H7 (cell line): ENCODE measurements around the gene ANKLE1. TPM values are rescaled to one million over a fixed set of nuclear protein-coding genes. Genes with fewer than 3 reads are reported as not detected.

Experiments used
- DNase-seq: peaks from one replicate; pipeline ENCODE4 v3.0.0; 2012
- H3K27me3 ChIP-seq: 2 replicates; pipeline ENCODE4 v1.6.0; 2011; ENCODE audit warnings: mild to moderate bottlenecking, low read length; ENCODE audit not compliant: control insufficient read depth, insufficient read depth
- H3K36me3 ChIP-seq: replicated peaks from 2 replicates; pipeline ENCODE4 v1.5.1; 2011; ENCODE audit warnings: low read length; ENCODE audit not compliant: control insufficient read depth, insufficient read depth
- H3K4me3 ChIP-seq: 2 replicates; pipeline ENCODE4 v1.5.1; 2011; ENCODE audit warnings: low read depth, mild to moderate bottlenecking, control low read depth, low read length, moderate library complexity; ENCODE audit not compliant: insufficient read depth
- total RNA-seq: library from RNA; depleted of rRNA; stranded (reverse); fragments of >200 nt; shearing (Covaris generic); gene quantifications from 2 replicates; pipeline ENCODE4 v1.2.3, GENCODE V29; 2014; rRNA removed

ANKLE1 gene
- 18.0 and 22.7 TPM in 2 replicates for total RNA-seq

DNA sequence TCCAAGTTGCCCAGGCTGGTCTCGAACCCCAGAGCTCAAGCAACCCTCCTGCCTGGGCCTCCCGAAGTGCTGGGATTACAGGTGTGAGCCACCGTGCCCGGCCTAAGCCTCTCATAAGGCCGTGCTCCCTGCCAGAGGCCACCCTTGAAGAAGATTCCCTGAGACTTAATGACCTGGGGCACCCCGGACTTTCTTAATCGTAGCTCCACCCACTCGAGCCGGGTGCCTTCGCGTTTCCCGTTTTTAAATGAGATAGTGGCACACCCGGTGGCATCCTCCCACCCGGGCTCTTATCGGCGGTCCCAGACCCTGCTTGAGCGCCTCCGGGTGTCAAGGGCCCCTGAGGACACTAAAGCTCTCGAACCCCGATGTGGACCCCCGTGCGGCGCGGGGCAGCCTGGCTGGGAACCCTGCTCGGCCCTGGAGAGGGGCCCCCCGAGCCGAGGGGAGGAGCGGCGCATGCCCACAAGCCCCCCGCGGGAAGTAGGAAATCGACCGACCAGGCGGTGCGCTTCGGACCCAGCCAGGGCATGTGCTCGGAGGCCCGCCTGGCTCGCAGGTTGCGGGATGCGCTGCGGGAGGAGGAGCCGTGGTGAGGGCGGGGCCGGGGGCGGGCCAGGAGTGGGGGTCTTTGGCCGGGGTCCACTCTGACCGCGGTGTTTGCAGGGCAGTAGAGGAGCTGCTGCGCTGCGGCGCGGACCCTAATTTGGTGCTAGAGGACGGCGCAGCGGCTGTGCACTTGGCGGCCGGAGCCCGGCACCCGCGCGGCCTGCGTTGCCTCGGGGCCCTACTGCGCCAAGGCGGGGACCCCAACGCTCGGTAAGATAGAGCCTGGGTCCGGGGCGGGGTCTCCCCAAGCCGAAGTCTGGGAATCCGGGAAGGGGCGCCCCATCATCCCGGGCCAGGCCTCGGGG is at the start of gene ANKLE1:
ANKLE1 (plus strand) TSS at position 511 of the 914 bp plus-strand sequence; CDS start at position 531, 20 bp downstream.
- peaks cover 6% of the 10 kb centered on the region; the same call in 1 of the 2 replicates for H3K27me3 ChIP-seq
- DNase-seq, result peak; percentile 91
- peaks cover 21% of the 10 kb centered on the region for H3K36me3 ChIP-seq
- H3K4me3 ChIP-seq, result peak within 1 kb of the TSS; percentile 68

DNA sequence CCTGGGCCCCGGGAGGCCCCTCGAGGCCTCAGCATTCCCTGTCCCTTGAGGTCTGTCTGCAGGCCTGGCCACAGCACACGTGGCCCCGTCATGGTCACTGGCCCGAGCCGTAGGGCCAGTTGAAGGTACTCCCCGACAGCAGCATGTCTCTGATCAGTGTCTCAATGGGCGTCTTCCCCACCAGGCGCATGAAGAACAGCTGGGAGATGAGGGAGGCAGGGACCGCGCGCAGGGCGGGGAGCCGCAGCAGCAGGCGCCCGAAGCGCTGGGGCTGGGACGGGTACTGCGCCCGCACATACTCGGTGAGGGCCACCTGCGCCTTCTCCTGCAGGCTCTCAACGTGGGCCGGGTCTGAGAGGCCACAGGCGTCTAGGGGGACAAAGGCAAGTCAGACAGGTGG is 49.4 kb upstream of the ANKLE1 start:
- no peak for DNase-seq
- peaks cover 11% of the 10 kb centered on the region for H3K36me3 ChIP-seq
- H3K4me3 ChIP-seq, result no peak overlapping the region
- H3K27me3 ChIP-seq, result no peaks in the 10 kb centered on the region

GRCh38 chr19:17234911-17235299 is 46.8 kb upstream of the ANKLE1 start:
- Histone ChIP-seq H3K36me3 (peaks cover 14% of the 10 kb centered on the region), H3K4me3 (peak overlapping the region; percentile 88), H3K27me3 (no peaks in the 10 kb centered on the region)
- peak; percentile 94 for DNase-seq

GRCh38 chr19:17235300-17235970 is 46.3 kb upstream of the ANKLE1 start:
- Histone ChIP-seq H3K4me3 (peak overlapping the region; percentile 88), H3K36me3 (peaks cover 13% of the 10 kb centered on the region), H3K27me3 (no peaks in the 10 kb centered on the region)
- DNase-seq, result peak; percentile 83

DNA sequence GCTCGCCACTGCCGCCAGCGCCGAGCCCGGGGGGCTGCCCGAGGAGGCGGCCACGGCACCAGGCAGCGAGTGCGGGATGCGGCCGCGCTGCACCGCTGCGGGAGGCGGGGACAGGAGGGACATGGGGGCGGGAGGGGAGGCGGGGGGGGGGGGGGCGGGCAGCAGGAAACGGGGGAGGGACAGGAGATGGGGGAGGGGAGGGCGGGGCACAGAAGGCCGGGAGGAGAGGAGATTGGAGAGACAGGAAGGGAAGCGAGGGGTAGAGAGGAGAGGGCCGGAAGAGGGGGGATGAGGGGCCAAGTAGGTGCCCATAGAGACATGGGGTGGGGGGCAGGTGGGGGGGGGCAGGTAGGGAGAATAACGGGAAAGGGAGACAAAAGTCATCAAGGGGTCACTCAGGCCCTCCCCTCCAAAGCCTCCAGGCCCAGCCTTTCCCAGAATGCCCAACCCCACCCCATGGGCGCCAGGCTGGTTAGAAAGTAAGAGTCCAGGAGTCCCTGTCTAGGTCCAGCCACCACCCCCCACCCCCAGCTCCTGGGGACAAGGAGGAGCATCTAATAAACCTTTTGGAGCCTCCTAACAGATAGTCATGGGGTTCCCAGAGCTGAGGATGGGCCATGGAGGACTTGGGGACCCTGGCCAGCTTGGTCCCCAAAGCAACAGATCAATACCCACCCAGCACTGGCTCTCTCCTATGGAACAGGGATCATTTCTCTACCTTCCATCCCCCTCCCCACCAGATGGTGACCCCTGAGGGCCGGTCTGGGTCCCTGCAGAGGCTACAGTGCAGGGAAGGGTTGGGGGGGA is 45.5 kb upstream of the ANKLE1 start:
- H3K27me3 ChIP-seq, result no peaks in the 10 kb centered on the region
- peak overlapping the region; percentile 88 for H3K4me3 ChIP-seq
- peak; percentile 94 for DNase-seq
- H3K36me3 ChIP-seq, result peaks cover 14% of the 10 kb centered on the region

- no peaks in the 10 kb centered on the region for H3K27me3 ChIP-seq
- H3K36me3 ChIP-seq, result peaks cover 11% of the 10 kb centered on the region
- peak; percentile 42 for DNase-seq
- no peak overlapping the region for H3K4me3 ChIP-seq
These were observed 44.7 kb upstream of the ANKLE1 start for GRCh38 chr19:17236811-17237543.

GRCh38 chr19:17237747-17238706 is 43.7 kb upstream of the ANKLE1 start:
- H3K36me3 ChIP-seq, result peaks cover 8% of the 10 kb centered on the region
- no peaks in the 10 kb centered on the region for H3K27me3 ChIP-seq
- no peak for DNase-seq
- no peak overlapping the region for H3K4me3 ChIP-seq

GRCh38 chr19:17240062-17240752 is 41.5 kb upstream of the ANKLE1 start:
- Histone ChIP-seq H3K4me3 (no peak overlapping the region), H3K27me3 (no peaks in the 10 kb centered on the region), H3K36me3 (peaks cover 7% of the 10 kb centered on the region)
- peak; percentile 61 for DNase-seq

DNA sequence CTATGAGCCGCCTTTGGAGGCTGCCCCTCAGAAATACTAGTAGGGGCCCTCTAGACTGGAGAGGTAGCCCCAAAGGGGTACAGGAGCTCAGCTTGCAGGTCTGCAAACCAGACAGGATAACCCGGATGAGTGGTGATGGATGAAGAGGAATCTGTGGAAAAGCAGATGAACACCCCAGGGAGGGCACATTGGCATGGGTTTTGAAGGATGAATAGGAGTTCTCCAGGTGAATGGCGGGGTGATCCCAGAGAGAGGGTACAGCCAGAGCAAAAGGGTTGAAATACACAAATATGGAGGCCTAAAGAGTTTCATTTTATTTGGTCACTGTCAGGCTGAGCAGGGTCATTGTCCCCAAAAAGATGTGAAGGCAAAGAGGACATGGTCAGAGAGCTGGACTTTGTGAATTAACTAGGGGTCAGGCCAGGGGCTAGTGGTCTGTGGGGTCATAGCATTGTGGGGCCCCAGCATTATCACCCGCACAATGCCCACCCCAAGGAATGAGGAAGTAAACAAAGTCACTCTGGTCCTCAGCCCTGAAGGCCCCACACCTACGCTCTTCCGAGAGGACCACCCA is 40.8 kb upstream of the ANKLE1 start:
- H3K36me3 ChIP-seq, result peaks cover 7% of the 10 kb centered on the region
- H3K4me3 ChIP-seq, result no peak overlapping the region
- peak; percentile 40 for DNase-seq
- no peaks in the 10 kb centered on the region for H3K27me3 ChIP-seq

DNA sequence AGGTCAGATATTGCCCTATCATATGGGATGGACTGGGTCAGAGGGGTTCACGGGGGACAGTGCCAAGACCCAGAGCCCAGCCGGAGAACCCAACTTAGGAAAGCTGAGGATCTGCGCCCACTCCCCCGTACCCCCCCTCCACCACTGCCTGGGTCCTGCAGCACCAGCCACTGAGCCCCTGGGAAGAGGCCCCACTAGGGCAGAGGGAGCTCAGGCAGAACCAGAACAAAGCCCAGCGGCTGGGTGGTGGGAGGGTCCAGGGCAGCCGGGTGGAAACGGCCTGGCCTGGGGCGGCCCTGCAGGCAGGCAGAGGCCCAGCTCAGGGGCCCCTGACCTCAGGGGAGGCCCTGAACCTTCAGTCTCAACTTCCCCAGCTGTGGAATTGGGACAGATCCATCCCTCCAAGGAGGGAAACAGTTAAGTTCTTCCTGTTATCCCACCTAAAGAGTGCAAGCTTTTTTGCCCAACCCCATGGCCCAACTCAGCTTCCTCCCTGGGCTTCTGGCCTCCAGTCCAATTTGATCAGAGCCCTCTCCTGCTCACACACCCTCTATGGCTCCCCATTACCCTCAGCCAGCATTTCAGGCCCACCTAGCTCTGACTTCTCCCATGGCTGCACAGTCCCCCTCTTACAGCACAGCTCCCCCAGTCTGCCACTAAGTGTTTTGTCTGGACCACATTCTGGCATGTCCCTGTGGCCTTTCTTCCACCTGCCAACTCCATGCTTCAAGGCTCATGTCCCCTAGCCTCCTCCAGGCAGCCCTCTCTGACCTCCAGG is 39.1 kb upstream of the ANKLE1 start:
- H3K27me3 ChIP-seq, result no peaks in the 10 kb centered on the region
- DNase-seq, result peak; percentile 60
- peaks cover 7% of the 10 kb centered on the region for H3K36me3 ChIP-seq
- H3K4me3 ChIP-seq, result 0 out of 2 replicates have a peak overlapping the region, but pooled peaks have one; percentile 3

GRCh38 chr19:17243211-17243829 is 38.4 kb upstream of the ANKLE1 start:
- H3K4me3 ChIP-seq, result peak overlapping the region; percentile 95
- H3K36me3 ChIP-seq, result peaks cover 5% of the 10 kb centered on the region
- DNase-seq, result peak; percentile 70
- no peaks in the 10 kb centered on the region for H3K27me3 ChIP-seq
